LoVo (cell line): ENCODE measurements around the gene CDK6.

Source experiments
- DNase-seq: peaks from one replicate; pipeline ENCODE4 v3.0.0-alpha.2; 2016; ENCODE audit warnings: low spot score

Gene CDK6

GRCh38 chr7:92589056-92589455, 247.3 kb downstream of the CDK6 start:
- DNase-seq, result no peak

DNA sequence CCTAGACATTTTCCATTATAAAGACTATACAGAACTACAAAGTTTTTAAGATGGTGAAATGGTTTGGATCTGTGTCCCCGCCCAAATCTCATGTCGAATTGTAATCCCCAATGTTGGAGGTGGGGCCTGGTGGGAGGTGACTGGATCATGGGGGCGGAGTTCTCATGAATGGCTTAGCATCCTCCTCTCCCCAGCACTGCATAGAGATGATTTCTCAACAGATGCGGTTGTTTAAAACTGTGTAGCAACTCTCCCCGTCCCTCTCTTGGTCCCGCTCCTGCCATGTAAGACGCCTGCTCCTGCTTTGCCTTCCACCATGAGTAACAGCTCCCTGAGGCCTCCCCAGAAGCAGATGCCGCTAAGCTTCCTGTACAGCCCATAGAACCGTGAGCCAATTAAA, 247.8 kb downstream of the CDK6 start:
- no peak for DNase-seq

GRCh38 chr7:92586841-92587240, 249.5 kb downstream of the CDK6 start:
- no peak for DNase-seq

DNA sequence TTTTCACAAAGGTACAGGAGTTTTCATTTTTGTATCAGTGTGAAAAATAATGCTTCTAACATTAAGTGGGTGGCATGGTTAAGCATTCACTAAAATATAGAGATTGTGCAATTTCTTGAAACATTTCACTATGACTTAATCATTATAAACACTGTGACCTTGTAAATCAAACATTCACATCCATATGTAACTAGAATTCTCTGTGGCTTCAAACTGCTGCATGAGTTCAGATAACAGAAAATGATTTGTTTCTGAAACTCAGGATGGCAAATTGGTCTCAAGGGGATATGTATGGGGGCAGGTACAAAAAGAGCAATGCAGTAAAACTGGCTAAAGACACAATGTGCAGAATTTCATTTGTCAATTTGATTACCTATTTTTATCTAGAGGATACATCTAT, 250.0 kb downstream of the CDK6 start:
- DNase-seq, result no peak

DNA sequence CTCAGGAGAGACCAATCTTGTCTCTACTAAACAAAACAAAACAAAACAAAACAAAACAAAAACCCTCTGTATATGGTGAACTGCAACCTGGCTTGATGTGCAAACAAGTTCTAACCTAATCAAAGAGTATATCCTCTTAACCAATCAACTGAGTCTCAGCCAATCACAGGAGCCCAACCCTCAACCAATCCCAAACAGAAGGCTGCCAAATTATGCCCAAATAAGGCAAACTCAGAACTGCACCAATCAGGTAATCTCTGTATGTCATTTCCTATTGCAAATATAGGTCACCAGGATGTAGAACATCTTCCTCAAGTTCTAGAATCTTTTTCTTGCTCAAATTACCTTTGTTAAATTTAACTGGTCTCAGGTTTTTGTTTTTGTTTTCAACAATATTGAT, 251.4 kb downstream of the CDK6 start:
- DNase-seq, result no peak

DNA sequence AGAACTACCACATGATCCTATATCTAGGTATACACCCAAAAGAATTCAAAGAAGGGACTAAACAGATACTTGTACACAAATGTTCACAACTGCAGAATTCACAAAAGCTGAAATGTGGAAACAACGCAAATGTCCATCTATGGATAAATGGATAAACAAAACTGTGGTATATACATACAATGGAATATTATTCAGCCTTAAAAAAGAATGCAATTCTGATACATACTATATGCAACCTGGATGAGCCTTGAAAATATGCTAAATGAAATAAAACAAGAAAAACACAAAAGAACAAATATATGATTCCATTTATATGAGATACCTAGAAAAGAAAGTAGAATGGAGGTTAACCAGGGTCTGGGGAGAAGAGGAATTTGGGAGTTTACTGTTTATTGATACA, 253.4 kb downstream of the CDK6 start:
- no peak for DNase-seq

- DNase-seq, result no peak
Observed at GRCh38 chr7:92576296-92576695, 260.1 kb downstream of the CDK6 start.

GRCh38 chr7:92569137-92569536, 267.2 kb downstream of the CDK6 start:
- no peak for DNase-seq

GRCh38 chr7:92567460-92567859, 268.9 kb downstream of the CDK6 start:
- no peak for DNase-seq

- DNase-seq, result no peak
Observed at GRCh38 chr7:92563345-92563744, 273.0 kb downstream of the CDK6 start.

GRCh38 chr7:92560602-92561001, 275.8 kb downstream of the CDK6 start:
- DNase-seq, result no peak

- no peak for DNase-seq
Observed at GRCh38 chr7:92557808-92558362, 278.5 kb downstream of the CDK6 start.

DNA sequence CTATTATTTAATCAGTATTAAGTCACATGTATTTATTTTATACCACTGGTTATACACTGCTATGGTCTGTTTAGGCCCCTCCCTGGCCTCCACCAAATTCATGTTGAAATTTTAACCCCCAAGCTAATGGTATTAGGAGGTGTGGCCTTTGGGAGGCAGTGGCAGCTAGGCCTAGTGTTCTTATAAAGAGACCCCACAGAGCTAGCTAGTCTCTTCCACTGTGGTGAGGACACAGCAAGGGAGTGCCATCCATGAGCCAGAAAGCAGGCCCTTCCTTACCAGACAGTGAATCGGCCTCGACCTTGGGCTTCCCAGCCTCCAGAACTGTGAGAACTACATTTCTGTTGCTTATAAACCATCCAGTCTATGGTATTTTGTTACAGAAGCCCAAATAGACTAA, 279.1 kb downstream of the CDK6 start:
- no peak for DNase-seq
